Ascending aorta (tissue), 2 donors: ENCODE data around the gene SHISA9. TPM values are rescaled to one million over a fixed set of nuclear protein-coding genes. Genes with fewer than 3 reads are reported as not detected.

ENCODE experiments used
- DNase-seq, 2 donors: peaks; one replicate each; pipeline ENCODE4 v3.0.0-alpha.2; 2019; ENCODE audit warnings: low spot score in 2 of 2
- H3K27ac ChIP-seq, 2 donors: fragments of 200-600 bp; sonication (generic); one replicate each; pipeline ENCODE4 v1.5.1; 2016 to 2017; ENCODE audit warnings: mild to moderate bottlenecking in 1 of 2
- H3K27me3 ChIP-seq: fragments of 200-600 bp; sonication (generic); one replicate; pipeline ENCODE4 v1.5.1; 2017
- H3K36me3 ChIP-seq, 2 donors: fragments of 200-600 bp; sonication (generic); one replicate each; pipeline ENCODE4 v1.5.1; 2016
- H3K4me1 ChIP-seq, 2 donors: fragments of 200-600 bp; sonication (generic); one replicate each; pipeline ENCODE4 v1.5.1; 2016 to 2017; ENCODE audit warnings: mild to moderate bottlenecking in 1 of 2
- H3K4me3 ChIP-seq, 2 donors: fragments of 200-600 bp; sonication (generic); one replicate each; pipeline ENCODE4 v1.5.1; 2016 to 2017; ENCODE audit warnings: mild to moderate bottlenecking in 1 of 2
- H3K9me3 ChIP-seq, 2 donors: fragments of 200-600 bp; sonication (generic); one replicate each; pipeline ENCODE4 v1.5.1; 2016
- intact Hi-C: fragments of 100-400 bp; cut with DNase I; formaldehyde crosslinking; loops from one replicate; pipeline ENCODE4 v1.15.1; 2023
- total RNA-seq: library from RNA; depleted of rRNA; stranded (reverse); fragments of >200 nt; gene quantifications from one replicate; pipeline ENCODE4 v1.1.0, GENCODE V29; 2016
- TF ChIP-seq, protein P1 (sequence below), 3 experiments: fragments of 200-600 bp in 2 of 3; fragments of 450-650 bp in 1 of 3; sonication (generic) in 2 of 3; IDR thresholded peaks; one replicate each; pipeline ENCODE4 v1.5.1; 2016 to 2019; ENCODE audit warnings: antibody characterized with exemption in 3 of 3, mild to moderate bottlenecking in 1 of 3, moderate library complexity in 1 of 3

SHISA9 gene
- total RNA-seq, 1 donor from 2014 or later, result 8.9 TPM

DNA sequence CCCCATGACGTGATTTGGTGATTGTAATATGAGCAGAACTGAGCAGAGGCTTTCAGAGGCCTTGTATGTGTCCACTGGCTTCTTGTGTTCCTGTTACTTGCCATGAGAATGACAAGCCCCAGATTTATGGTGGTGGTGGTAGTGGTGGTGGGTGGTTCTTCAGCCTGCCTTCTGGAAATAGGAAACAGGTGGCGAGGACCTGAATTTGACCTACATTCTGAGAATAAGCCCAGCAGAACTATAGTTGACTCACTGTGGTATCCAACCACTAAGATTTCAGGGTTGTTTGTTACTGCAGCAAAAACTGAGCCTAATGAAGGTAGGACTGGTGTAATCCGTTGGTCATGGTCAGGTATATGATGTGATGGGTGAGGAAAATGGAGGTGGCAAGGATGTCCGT is 93.0 kb downstream of the SHISA9 start:
- Histone ChIP-seq H3K36me3 (no peaks in the 10 kb centered on the region), H3K4me1 (no peaks in the 10 kb centered on the region), H3K27ac (no peak overlapping the region), H3K4me3 (no peak overlapping the region), H3K9me3 (no peaks in the 10 kb centered on the region), H3K27me3 (no peaks in the 10 kb centered on the region)
- TF ChIP-seq, protein P1, sequence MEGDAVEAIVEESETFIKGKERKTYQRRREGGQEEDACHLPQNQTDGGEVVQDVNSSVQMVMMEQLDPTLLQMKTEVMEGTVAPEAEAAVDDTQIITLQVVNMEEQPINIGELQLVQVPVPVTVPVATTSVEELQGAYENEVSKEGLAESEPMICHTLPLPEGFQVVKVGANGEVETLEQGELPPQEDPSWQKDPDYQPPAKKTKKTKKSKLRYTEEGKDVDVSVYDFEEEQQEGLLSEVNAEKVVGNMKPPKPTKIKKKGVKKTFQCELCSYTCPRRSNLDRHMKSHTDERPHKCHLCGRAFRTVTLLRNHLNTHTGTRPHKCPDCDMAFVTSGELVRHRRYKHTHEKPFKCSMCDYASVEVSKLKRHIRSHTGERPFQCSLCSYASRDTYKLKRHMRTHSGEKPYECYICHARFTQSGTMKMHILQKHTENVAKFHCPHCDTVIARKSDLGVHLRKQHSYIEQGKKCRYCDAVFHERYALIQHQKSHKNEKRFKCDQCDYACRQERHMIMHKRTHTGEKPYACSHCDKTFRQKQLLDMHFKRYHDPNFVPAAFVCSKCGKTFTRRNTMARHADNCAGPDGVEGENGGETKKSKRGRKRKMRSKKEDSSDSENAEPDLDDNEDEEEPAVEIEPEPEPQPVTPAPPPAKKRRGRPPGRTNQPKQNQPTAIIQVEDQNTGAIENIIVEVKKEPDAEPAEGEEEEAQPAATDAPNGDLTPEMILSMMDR (IDR thresholded peaks at IDR 0.05), result no peak
- DNase-seq, result no peak
- intact Hi-C loops, result no loop called here

DNA sequence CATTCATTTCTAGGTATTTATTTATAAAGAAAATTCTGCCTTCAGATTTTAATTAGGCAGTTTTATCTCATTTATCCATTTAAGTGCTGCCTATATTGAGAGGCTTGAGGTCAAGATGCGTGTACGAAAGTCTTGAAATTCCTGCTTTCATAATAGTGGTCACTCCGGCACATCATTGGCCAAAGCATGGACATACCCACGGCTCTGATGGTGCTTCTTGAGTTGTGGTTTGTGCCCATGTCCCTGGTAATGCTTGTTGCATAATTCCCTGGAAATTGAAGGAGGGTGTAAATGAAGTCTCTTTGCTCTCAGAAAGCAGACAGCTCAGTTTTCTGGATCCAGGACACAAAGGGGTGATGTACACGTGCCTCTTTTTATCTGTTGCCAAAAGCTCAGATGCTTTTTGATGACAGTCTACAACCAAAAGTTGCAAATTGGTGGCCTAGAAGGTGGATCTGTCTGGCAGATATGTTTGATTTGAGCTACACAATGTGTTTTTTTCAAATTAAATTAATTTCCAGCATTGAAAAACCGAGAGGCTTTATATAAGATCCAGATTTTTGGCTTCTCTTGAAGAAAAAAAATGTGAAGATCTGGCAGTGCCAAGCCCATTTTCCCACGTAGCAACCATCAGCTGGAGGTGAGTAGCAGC is 94.4 kb downstream of the SHISA9 start:
- Histone ChIP-seq H3K36me3 (no peaks in the 10 kb centered on the region), H3K27ac (no peak overlapping the region), H3K4me3 (no peak overlapping the region), H3K4me1 (no peaks in the 10 kb centered on the region), H3K9me3 (no peaks in the 10 kb centered on the region), H3K27me3 (no peaks in the 10 kb centered on the region)
- intact Hi-C loops, result no loop called here
- DNase-seq, result no peak
- TF ChIP-seq, protein P1 (IDR thresholded peaks at IDR 0.05), result no peak

DNA sequence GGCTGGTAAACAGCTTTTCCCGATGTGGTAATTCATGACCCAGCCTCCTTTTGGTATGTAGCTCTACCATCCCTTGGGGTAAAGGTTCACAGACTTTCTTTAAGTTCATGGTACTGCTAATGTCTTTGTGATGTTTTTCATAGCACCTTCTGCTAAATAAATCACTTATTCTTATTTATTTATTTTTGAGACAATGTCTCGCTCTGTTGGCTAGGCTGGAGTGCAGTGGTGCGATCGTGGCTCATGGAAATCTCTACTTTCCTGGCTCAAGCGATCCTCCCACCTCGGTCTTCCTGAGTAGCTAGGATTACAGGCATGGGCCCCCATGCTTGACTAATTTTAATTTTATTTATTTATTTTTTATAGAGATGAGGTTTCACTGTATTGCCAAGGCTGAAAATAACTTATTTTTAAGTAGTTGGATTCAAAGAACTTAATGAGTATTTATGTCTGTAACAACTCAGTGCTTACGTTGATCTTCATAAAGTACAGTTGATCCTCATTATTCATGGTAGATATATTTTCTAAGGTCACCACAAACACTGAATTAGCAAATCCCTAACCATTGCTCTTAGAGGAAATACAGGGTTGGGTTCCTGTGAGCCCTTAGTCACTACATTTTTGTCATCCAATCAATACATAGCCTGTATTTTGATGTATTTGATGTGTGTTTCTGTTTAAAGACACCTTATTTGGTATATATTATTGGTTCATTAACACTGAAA is 97.1 kb downstream of the SHISA9 start:
- Histone ChIP-seq H3K4me3 (no peak overlapping the region), H3K27ac (no peak overlapping the region), H3K36me3 (no peaks in the 10 kb centered on the region), H3K4me1 (no peaks in the 10 kb centered on the region), H3K27me3 (no peaks in the 10 kb centered on the region), H3K9me3 (no peaks in the 10 kb centered on the region)
- no peak for DNase-seq
- TF ChIP-seq, protein P1 (IDR thresholded peaks at IDR 0.05), result no peak
- intact Hi-C loops, result no loop called here

DNA sequence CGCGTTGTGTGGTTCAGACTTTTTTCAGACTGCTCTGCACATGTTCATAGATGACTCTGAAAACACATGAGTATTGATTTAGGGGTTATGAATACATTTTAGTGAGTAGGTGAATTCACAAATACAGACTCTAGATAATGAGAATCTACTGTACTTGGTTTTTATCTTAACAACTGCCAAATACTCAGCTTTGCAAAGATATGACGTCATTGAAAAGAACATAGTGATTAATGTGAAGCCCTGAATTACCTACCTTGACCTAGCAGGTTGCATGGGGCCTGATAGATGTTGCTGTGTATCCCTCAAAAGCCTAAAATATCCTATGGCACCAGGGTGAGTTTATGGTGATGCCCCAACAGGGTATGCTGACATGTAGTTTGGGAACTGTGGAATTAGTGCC is 98.0 kb downstream of the SHISA9 start:
- H3K4me3 ChIP-seq, result no peak overlapping the region
- H3K27me3 ChIP-seq, result no peaks in the 10 kb centered on the region
- no peaks in the 10 kb centered on the region for H3K9me3 ChIP-seq
- TF ChIP-seq, protein P1 (IDR thresholded peaks at IDR 0.05), result no peak
- H3K4me1 ChIP-seq, result no peaks in the 10 kb centered on the region
- DNase-seq, result no peak
- no peak overlapping the region for H3K27ac ChIP-seq
- no peaks in the 10 kb centered on the region for H3K36me3 ChIP-seq
- intact Hi-C loops, result no loop called here

DNA sequence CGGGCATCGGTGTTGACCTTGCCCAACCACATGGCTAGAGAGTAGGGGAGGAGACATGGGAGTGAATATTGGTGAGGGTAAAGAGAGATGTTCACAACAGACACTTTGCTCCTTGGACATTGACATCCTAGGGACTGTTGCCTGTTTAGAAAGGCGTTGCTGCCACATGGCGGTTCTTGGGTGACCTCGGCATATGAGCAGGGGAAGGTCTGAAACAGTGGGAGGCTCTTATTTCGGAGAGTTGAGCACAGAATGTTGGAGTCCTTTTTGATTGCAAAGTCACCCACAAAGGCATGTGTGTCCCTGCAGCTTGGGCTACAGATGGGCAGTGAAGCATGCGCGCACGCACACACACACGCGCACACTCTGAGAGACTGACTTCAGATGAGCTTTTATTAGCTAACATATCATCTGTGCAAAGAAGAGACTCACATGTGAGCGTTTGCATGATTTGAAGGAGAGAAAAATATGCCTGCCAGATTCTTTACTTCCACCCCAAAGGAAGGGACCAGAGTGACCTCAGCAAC is 104.4 kb downstream of the SHISA9 start:
- H3K4me3 ChIP-seq, result no peak overlapping the region
- H3K36me3 ChIP-seq, result no peaks in the 10 kb centered on the region
- TF ChIP-seq, protein P1 (IDR thresholded peaks at IDR 0.05), result no peak
- no peaks in the 10 kb centered on the region for H3K4me1 ChIP-seq
- intact Hi-C loops, result no loop called here
- H3K27ac ChIP-seq, result no peak overlapping the region
- no peaks in the 10 kb centered on the region for H3K9me3 ChIP-seq
- no peaks in the 10 kb centered on the region for H3K27me3 ChIP-seq
- DNase-seq, result no peak
